Thymus (tissue), 11 donors: ENCODE measurements around the gene SFXN5. TPM values are rescaled to one million over a fixed set of nuclear protein-coding genes. Genes with fewer than 3 reads are reported as not detected.

ENCODE experiments used
- DNase-seq, 9 donors: peaks; one replicate each; pipeline ENCODE4 v3.0.0-alpha.2; 2013; ENCODE audit warnings: low spot score in 9 of 9, low read depth in 6 of 9, missing footprints in 1 of 9
- H3K27ac ChIP-seq, 2 donors: one replicate each; pipeline ENCODE4 v1.5.1; 2013; ENCODE audit warnings: control low read depth in 1 of 2, low read depth in 1 of 2, low read length in 1 of 2, mild to moderate bottlenecking in 1 of 2, moderate library complexity in 1 of 2
- H3K27me3 ChIP-seq, 2 donors: one replicate each; pipeline ENCODE4 v1.5.1; 2013; ENCODE audit warnings: low read length in 1 of 2; ENCODE audit not compliant: control insufficient read depth in 2 of 2, insufficient read depth in 1 of 2
- H3K36me3 ChIP-seq, 2 donors: one replicate each; pipeline ENCODE4 v1.5.1; 2013; ENCODE audit warnings: low read length in 1 of 2, mild to moderate bottlenecking in 1 of 2, moderate library complexity in 1 of 2; ENCODE audit not compliant: control insufficient read depth in 2 of 2, insufficient read depth in 2 of 2
- H3K4me1 ChIP-seq, 2 donors: one replicate each; pipeline ENCODE4 v1.5.1; 2013; ENCODE audit warnings: low read length in 2 of 2; ENCODE audit not compliant: control insufficient read depth in 2 of 2, insufficient read depth in 2 of 2
- H3K4me3 ChIP-seq, 2 donors: one replicate each; pipeline ENCODE4 v1.5.1; 2013; ENCODE audit warnings: low read length in 2 of 2, control low read depth in 1 of 2, mild to moderate bottlenecking in 1 of 2
- H3K9me3 ChIP-seq, 2 donors: one replicate each; pipeline ENCODE4 v1.5.1; 2013; ENCODE audit warnings: low read length in 1 of 2, mild to moderate bottlenecking in 1 of 2; ENCODE audit not compliant: control insufficient read depth in 2 of 2, insufficient read depth in 1 of 2
- WGBS: extraction: QIAGEN DNeasy Blood & Tissue Kit; methylation state at CpG from one replicate; pipeline ENCODE4 v1.1.7; 2013; 5-methylcytosine and 5-hydroxymethylcytosine counted together
- polyA plus RNA-seq: library from polyadenylated mRNA; stranded (reverse); fragments of 200-250 nt; gene quantifications from one replicate; pipeline ENCODE4 v1.2.3, GENCODE V29; 2013
- total RNA-seq: library from RNA; stranded (reverse); fragments of 120-200 nt; gene quantifications from one replicate; pipeline ENCODE4 v1.2.4, GENCODE V29; 2013
- donor health status: healthy.

SFXN5 gene
- total and polyA plus RNA-seq, 2 donors, result 6.2 to 11.0 TPM

- Histone ChIP-seq H3K4me3 (no peak overlapping the region), H3K27me3 (peaks cover 0 to 28% of the 10 kb centered on the region in 2 donors), H3K27ac (no peak overlapping the region), H3K4me1 (peaks cover 4 to 11% of the 10 kb centered on the region in 2 donors), H3K36me3 (no peaks in the 10 kb centered on the region), H3K9me3 (no peaks in the 10 kb centered on the region)
- DNase-seq, result no peak
- WGBS, result 96% methylated on average over 23 of the region's 23 CpGs
Measured at GRCh38 chr2:73075477-73076373, 4.2 kb upstream of the SFXN5 start.

GRCh38 chr2:73074110-73075069, 2.9 kb upstream of the SFXN5 start:
- 94% methylated on average over 13 of the region's 13 CpGs for WGBS
- Histone ChIP-seq H3K9me3 (no peaks in the 10 kb centered on the region), H3K27ac (no peak overlapping the region), H3K27me3 (peaks cover 0 to 19% of the 10 kb centered on the region in 2 donors), H3K4me3 (no peak overlapping the region), H3K4me1 (peaks cover 14 to 20% of the 10 kb centered on the region in 2 donors), H3K36me3 (no peaks in the 10 kb centered on the region)
- no peak for DNase-seq

- peaks cover 0 to 8% of the 10 kb centered on the region in 2 donors for H3K27me3 ChIP-seq
- H3K27ac ChIP-seq, result peak overlapping the region; percentile 82 to 92
- no peak for DNase-seq
- H3K4me1 ChIP-seq, result peaks cover 14 to 23% of the 10 kb centered on the region in 2 donors
- no peaks in the 10 kb centered on the region for H3K9me3 ChIP-seq
- H3K36me3 ChIP-seq, result no peaks in the 10 kb centered on the region
- H3K4me3 ChIP-seq, result peak overlapping the region; percentile 73 to 99
- WGBS, result 98% methylated on average over 1 of the region's 1 CpG
Measured at GRCh38 chr2:73072416-73072815, 904 bp upstream of the SFXN5 start.

- H3K27me3 ChIP-seq, result peaks cover 0 to 7% of the 10 kb centered on the region in 2 donors
- DNase-seq, result peak in 7 of 9 donors; percentile 31 to 53 (median 37)
- 33% methylated on average over 11 of the region's 11 CpGs for WGBS
- peaks cover 14 to 23% of the 10 kb centered on the region in 2 donors for H3K4me1 ChIP-seq
- H3K36me3 ChIP-seq, result no peaks in the 10 kb centered on the region
- H3K27ac ChIP-seq, result peak overlapping the region; percentile 82 to 92
- no peaks in the 10 kb centered on the region for H3K9me3 ChIP-seq
- H3K4me3 ChIP-seq, result peak overlapping the region; percentile 73 to 99
Measured at GRCh38 chr2:73072129-73072395, 550 bp upstream of the SFXN5 start.

GRCh38 chr2:73070643-73071359, 711 bp downstream of the SFXN5 start:
- Histone ChIP-seq H3K9me3 (no peaks in the 10 kb centered on the region), H3K4me3 (peak overlapping the region; percentile 73 to 99), H3K27ac (peak overlapping the region; percentile 82 to 92), H3K27me3 (peaks cover 0 to 3% of the 10 kb centered on the region in 2 donors), H3K4me1 (peaks cover 14 to 23% of the 10 kb centered on the region in 2 donors), H3K36me3 (no peaks in the 10 kb centered on the region)
- peak in 2 of 9 donors; percentile 32 to 42 for DNase-seq
- under 1% methylated on average over 83 of the region's 83 CpGs for WGBS

GRCh38 chr2:73069855-73070642, 1.5 kb downstream of the SFXN5 start:
- Histone ChIP-seq H3K27me3 (peaks cover 0 to 1% of the 10 kb centered on the region in 2 donors), H3K4me3 (peak overlapping the region; percentile 73 to 99), H3K27ac (peak overlapping the region in 1 of 2 donors; percentile 21), H3K36me3 (no peaks in the 10 kb centered on the region), H3K4me1 (peaks cover 14 to 23% of the 10 kb centered on the region in 2 donors), H3K9me3 (no peaks in the 10 kb centered on the region)
- peak in 3 of 9 donors; percentile 15 to 57 (median 18) for DNase-seq
- WGBS, result 15% methylated on average over 29 of the region's 29 CpGs

GRCh38 chr2:73069041-73069854, 2.3 kb downstream of the SFXN5 start:
- no peaks in the 10 kb centered on the region for H3K27me3 ChIP-seq
- H3K36me3 ChIP-seq, result no peaks in the 10 kb centered on the region
- H3K4me3 ChIP-seq, result peak overlapping the region in 1 of 2 donors; percentile 99
- H3K4me1 ChIP-seq, result peaks cover 14 to 25% of the 10 kb centered on the region in 2 donors
- 88% methylated on average over 7 of the region's 7 CpGs for WGBS
- no peak overlapping the region for H3K27ac ChIP-seq
- no peak for DNase-seq
- no peaks in the 10 kb centered on the region for H3K9me3 ChIP-seq
